Common myeloid progenitor, CD34-positive (primary cell): Measurements from ENCODE around the gene PIK3C3.

Source experiments
- CTCF ChIA-PET: fragments of 350-600 bp; sonication (Branson Sonifier 250); formaldehyde crosslinking; loops from one replicate; lab custom pipeline; 2021; ENCODE audit warnings: antibody characterized with exemption; lab: Charles Lee
- POLR2A ChIA-PET: fragments of 350-600 bp; sonication (Branson Sonifier 250); formaldehyde crosslinking; loops from one replicate; lab custom pipeline; 2021; ENCODE audit warnings: antibody characterized with exemption; lab: Charles Lee
- DNase-seq, 3 donors: peaks; one replicate each; pipeline versions ENCODE4 v3.0.0 to v3.0.0-alpha.2; 2013
- H3K27ac ChIP-seq, 2 experiments: 1 replicate in 1 of 2; 2 replicates in 1 of 2; pipeline ENCODE4 v1.7.0; 2013; ENCODE audit warnings: inconsistent platforms in 2 of 2, low read length in 2 of 2, mild to moderate bottlenecking in 2 of 2, low read depth in 1 of 2, moderate library complexity in 1 of 2; ENCODE audit not compliant: severe bottlenecking in 2 of 2, insufficient read depth in 1 of 2, poor library complexity in 1 of 2
- H3K27me3 ChIP-seq, 5 experiments: replicated peaks in 2 of 5; 1 replicate in 3 of 5; 2 replicates in 2 of 5; pipeline versions ENCODE4 v1.6.1 to v1.7.0; 2013; ENCODE audit warnings: low read length in 4 of 5, mild to moderate bottlenecking in 2 of 5, moderate library complexity in 2 of 5, inconsistent platforms in 1 of 5; ENCODE audit not compliant: insufficient read depth in 5 of 5, control insufficient read depth in 4 of 5
- H3K36me3 ChIP-seq, 4 experiments: 1 replicate in 2 of 4; 2 replicates in 2 of 4; pipeline versions ENCODE4 v1.6.1 to v1.7.0; 2013; ENCODE audit warnings: low read length in 3 of 4, control low read depth in 1 of 4, mild to moderate bottlenecking in 1 of 4; ENCODE audit not compliant: control insufficient read depth in 4 of 4, insufficient read depth in 4 of 4
- H3K4me1 ChIP-seq, 4 experiments: 1 replicate in 3 of 4; 2 replicates in 1 of 4; pipeline versions ENCODE4 v1.6.1 to v1.7.1; 2013; ENCODE audit warnings: low read length in 3 of 4, mild to moderate bottlenecking in 3 of 4, control low read depth in 1 of 4, inconsistent platforms in 1 of 4, moderate library complexity in 1 of 4; ENCODE audit not compliant: control insufficient read depth in 4 of 4, insufficient read depth in 4 of 4; ENCODE audit errors: control extremely low read depth in 1 of 4
- H3K4me3 ChIP-seq, 7 experiments: 1 replicate in 4 of 7; 2 replicates in 3 of 7; pipeline versions ENCODE4 v1.5.1 to v1.7.0; 2013; ENCODE audit warnings: mild to moderate bottlenecking in 7 of 7, low read length in 6 of 7, moderate library complexity in 6 of 7, inconsistent platforms in 2 of 7, low read depth in 2 of 7, control low read depth in 1 of 7; ENCODE audit not compliant: insufficient read depth in 4 of 7, control insufficient read depth in 1 of 7; ENCODE audit errors: extremely low read depth in 1 of 7
- H3K9me3 ChIP-seq, 5 experiments: 1 replicate in 4 of 5; 2 replicates in 1 of 5; pipeline versions ENCODE4 v1.6.1 to v1.7.1; 2013; ENCODE audit warnings: low read length in 4 of 5, mild to moderate bottlenecking in 2 of 5, inconsistent platforms in 1 of 5, low read depth in 1 of 5, moderate library complexity in 1 of 5; ENCODE audit not compliant: control insufficient read depth in 4 of 5, insufficient read depth in 2 of 5; ENCODE audit errors: control extremely low read depth in 1 of 5
- WGBS: methylation state at CpG from one replicate; pipeline ENCODE4 v1.1.5; 2013; ENCODE audit not compliant: insufficient coverage; 5-methylcytosine and 5-hydroxymethylcytosine counted together

The PIK3C3 gene

GRCh38 chr18:41939326-41939725 is 15.7 kb upstream of the PIK3C3 start:
- Histone ChIP-seq H3K27ac (no peak overlapping the region), H3K9me3 (no peaks in the 10 kb centered on the region), H3K36me3 (no peaks in the 10 kb centered on the region), H3K4me1 (peaks cover 0 to 4% (median 0%) of the 10 kb centered on the region in 4 experiments), H3K4me3 (no peak overlapping the region), H3K27me3 (no peaks in the 10 kb centered on the region)
- POLR2A ChIA-PET = no interaction called here
- CTCF ChIA-PET = no interaction called here
- no peak for DNase-seq
- WGBS = 100% methylated on average over 1 of the region's 1 CpG

- Histone ChIP-seq H3K4me1 (peaks cover 0 to 4% (median 0%) of the 10 kb centered on the region in 4 experiments), H3K9me3 (no peaks in the 10 kb centered on the region), H3K27ac (no peak overlapping the region), H3K4me3 (no peak overlapping the region), H3K27me3 (no peaks in the 10 kb centered on the region), H3K36me3 (no peaks in the 10 kb centered on the region)
- WGBS = 100% methylated on average over 2 of the region's 6 CpGs
- ChIA-PET POLR2A (no interaction called here), CTCF (no interaction called here)
- DNase-seq = no peak
Measured at GRCh38 chr18:41940506-41941215, 14.4 kb upstream of the PIK3C3 start.

DNA sequence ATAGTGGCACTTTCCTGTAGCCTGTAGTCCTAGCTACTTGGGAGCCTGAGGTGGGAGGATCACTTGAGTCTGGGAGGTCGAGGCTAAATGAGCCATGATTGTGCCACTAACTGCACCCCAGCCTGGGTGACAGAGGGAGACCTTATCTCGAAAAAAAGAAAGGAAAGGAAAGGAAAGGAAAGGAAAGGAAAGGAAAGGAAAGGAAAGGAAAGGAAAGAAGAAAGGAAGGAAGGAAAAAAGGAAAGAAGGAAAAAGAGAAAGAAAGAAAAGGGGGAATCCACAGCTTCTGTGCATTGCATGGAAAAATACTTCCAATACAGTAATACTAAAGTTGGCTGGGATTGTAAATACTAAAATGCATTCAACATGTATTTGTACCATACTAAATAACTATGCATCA is 12.8 kb upstream of the PIK3C3 start:
- POLR2A ChIA-PET = no interaction called here
- Histone ChIP-seq H3K4me1 (no peaks in the 10 kb centered on the region), H3K36me3 (no peaks in the 10 kb centered on the region), H3K27ac (no peak overlapping the region), H3K9me3 (no peaks in the 10 kb centered on the region), H3K4me3 (no peak overlapping the region), H3K27me3 (no peaks in the 10 kb centered on the region)
- no peak for DNase-seq
- 93% methylated on average over 2 of the region's 2 CpGs for WGBS
- CTCF ChIA-PET = no interaction called here

DNA sequence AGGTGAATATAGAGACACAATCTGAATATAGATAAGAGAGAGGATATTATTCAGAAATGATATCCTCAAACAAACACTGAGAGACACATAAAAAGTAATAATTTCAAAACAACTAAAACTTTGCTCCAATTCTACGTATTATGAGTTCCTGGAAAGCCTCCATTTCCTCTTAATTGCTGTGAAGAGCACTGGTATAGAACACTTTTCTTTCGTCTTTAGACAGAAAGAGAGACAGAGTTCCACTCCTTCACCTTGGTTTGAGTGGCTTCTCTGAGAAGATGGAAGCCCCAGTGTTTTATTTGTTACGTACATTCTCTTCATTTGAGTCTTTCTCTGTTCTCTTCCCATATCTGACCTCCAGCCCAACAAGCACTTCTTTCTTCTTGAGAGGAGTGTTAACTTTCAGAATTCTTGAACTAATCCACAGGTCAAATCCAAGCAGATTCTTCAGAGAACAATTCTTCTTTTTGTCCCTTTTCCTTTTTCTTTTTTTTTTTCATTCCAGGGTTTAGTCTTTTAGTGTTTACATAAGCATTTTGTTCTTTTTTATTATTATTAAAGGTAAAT is 6.4 kb upstream of the PIK3C3 start:
- no peak for DNase-seq
- Histone ChIP-seq H3K36me3 (no peaks in the 10 kb centered on the region), H3K9me3 (no peaks in the 10 kb centered on the region), H3K27me3 (no peaks in the 10 kb centered on the region), H3K4me3 (no peak overlapping the region), H3K27ac (no peak overlapping the region), H3K4me1 (no peaks in the 10 kb centered on the region)
- WGBS = 100% methylated on average over 2 of the region's 3 CpGs
- ChIA-PET POLR2A (no interaction called here), CTCF (no interaction called here)

- no CpG with 5 or more reads among the region's 2 CpGs for WGBS
- H3K27ac ChIP-seq = no peak overlapping the region
- no peak overlapping the region for H3K4me3 ChIP-seq
- H3K27me3 ChIP-seq = no peaks in the 10 kb centered on the region
- H3K9me3 ChIP-seq = no peaks in the 10 kb centered on the region
- ChIA-PET CTCF (no interaction called here), POLR2A (no interaction called here)
- no peak for DNase-seq
- peaks cover 0 to under 1% (median 0%) of the 10 kb centered on the region in 4 experiments for H3K4me1 ChIP-seq
- H3K36me3 ChIP-seq = no peaks in the 10 kb centered on the region
Measured at GRCh38 chr18:41949206-41949920, 5.7 kb upstream of the PIK3C3 start.

GRCh38 chr18:41955688-41956087 is 654 bp downstream of the PIK3C3 start:
- Histone ChIP-seq H3K4me3 (peak overlapping the region in 6 of 7 experiments; percentile 90 to 98 (median 93)), H3K27me3 (no peaks in the 10 kb centered on the region), H3K27ac (peak overlapping the region; percentile 83 to 92), H3K4me1 (peaks cover 7 to 20% (median 14%) of the 10 kb centered on the region in 4 experiments), H3K9me3 (no peaks in the 10 kb centered on the region), H3K36me3 (peaks cover 0 to 16% (median 9%) of the 10 kb centered on the region in 4 experiments)
- CTCF ChIA-PET = interaction anchor here (0.6 to 1.5 kb wide), 4 partner anchors 16 to 114 kb away, joined by 3 to 4 read pairs (median 3); no protein-coding TSS in a partner anchor
- POLR2A ChIA-PET = interaction anchor here (0.9 to 1.1 kb wide), 2 partner anchors 14 to 16 kb away, joined by 3 read pairs; no protein-coding TSS in a partner anchor
- peak in 1 of 3 donors; percentile 16 for DNase-seq
- WGBS = 11% methylated on average over 10 of the region's 11 CpGs

GRCh38 chr18:41959045-41959444 is 4.0 kb downstream of the PIK3C3 start:
- POLR2A ChIA-PET = no interaction called here
- WGBS = no CpG with 5 or more reads among the region's 1 CpG
- H3K36me3 ChIP-seq = peaks cover 8 to 36% (median 18%) of the 10 kb centered on the region in 4 experiments
- no peak overlapping the region for H3K27ac ChIP-seq
- DNase-seq = no peak
- H3K4me3 ChIP-seq = no peak overlapping the region
- CTCF ChIA-PET = no interaction called here
- no peaks in the 10 kb centered on the region for H3K9me3 ChIP-seq
- H3K4me1 ChIP-seq = peaks cover 7 to 20% (median 14%) of the 10 kb centered on the region in 4 experiments
- no peaks in the 10 kb centered on the region for H3K27me3 ChIP-seq
